ENCODE data around the gene LRBA.
"Not testable (repeated sequence)": the region's sequence is repeated elsewhere in the genome, so short reads cannot be mapped to it uniquely, and the experiment has no call there.

Gene LRBA

GRCh38 chr4:150801833-150802232 is 213.3 kb downstream of the LRBA start:
- no peak for DNase-seq (ENCODE audit: low read depth)

- no peak for DNase-seq (ENCODE audit: low read depth)
Measured at GRCh38 chr4:150799207-150799606, 215.9 kb downstream of the LRBA start.

- DNase-seq (ENCODE audit: low read depth), result no peak
Measured at GRCh38 chr4:150794706-150795105, 220.4 kb downstream of the LRBA start.

GRCh38 chr4:150789864-150790263 is 225.2 kb downstream of the LRBA start:
- DNase-seq (ENCODE audit: low read depth), result no peak

- no peak for DNase-seq (ENCODE audit: low read depth)
Measured at GRCh38 chr4:150784939-150785338, 230.1 kb downstream of the LRBA start.

- DNase-seq (ENCODE audit: low read depth), result no peak
Measured at GRCh38 chr4:150784305-150784704, 230.8 kb downstream of the LRBA start.

GRCh38 chr4:150782921-150783320 is 232.2 kb downstream of the LRBA start:
- DNase-seq (ENCODE audit: low read depth), result no peak

- no peak for DNase-seq (ENCODE audit: low read depth)
Measured at GRCh38 chr4:150782311-150782710, 232.8 kb downstream of the LRBA start.

GRCh38 chr4:150781191-150781590 is 233.9 kb downstream of the LRBA start:
- no peak for DNase-seq (ENCODE audit: low read depth)

GRCh38 chr4:150779707-150780106 is 235.4 kb downstream of the LRBA start:
- no peak for DNase-seq (ENCODE audit: low read depth)

GRCh38 chr4:150773729-150774449 is 241.2 kb downstream of the LRBA start:
- DNase-seq (ENCODE audit: low read depth), result no peak

- DNase-seq (ENCODE audit: low read depth), result no peak
Measured at GRCh38 chr4:150773032-150773431, 242.1 kb downstream of the LRBA start.

- no peak for DNase-seq (ENCODE audit: low read depth)
Measured at GRCh38 chr4:150771382-150771781, 243.7 kb downstream of the LRBA start.

- DNase-seq (ENCODE audit: low read depth), result no peak
Measured at GRCh38 chr4:150769845-150770244, 245.2 kb downstream of the LRBA start.

GRCh38 chr4:150769248-150769647 is 245.8 kb downstream of the LRBA start:
- DNase-seq (ENCODE audit: low read depth), result no peak

GRCh38 chr4:150768497-150768896 is 246.6 kb downstream of the LRBA start:
- no peak for DNase-seq (ENCODE audit: low read depth)

- no peak for DNase-seq (ENCODE audit: low read depth)
Measured at GRCh38 chr4:150765216-150765615, 249.9 kb downstream of the LRBA start.

GRCh38 chr4:150751648-150752047 is 263.4 kb downstream of the LRBA start:
- no peak for DNase-seq (ENCODE audit: low read depth)

- no peak for DNase-seq (ENCODE audit: low read depth)
Measured at GRCh38 chr4:150750824-150751223, 264.3 kb downstream of the LRBA start.

- DNase-seq (ENCODE audit: low read depth), result no peak
Measured at GRCh38 chr4:150746156-150746555, 268.9 kb downstream of the LRBA start.

- DNase-seq (ENCODE audit: low read depth), result no peak
Measured at GRCh38 chr4:150744570-150744969, 270.5 kb downstream of the LRBA start.

GRCh38 chr4:150743564-150744342 is 271.3 kb downstream of the LRBA start:
- DNase-seq (ENCODE audit: low read depth), result no peak

- DNase-seq (ENCODE audit: low read depth), result not testable (repeated sequence)
Measured at GRCh38 chr4:150742930-150743329, 272.2 kb downstream of the LRBA start.

GRCh38 chr4:150739591-150739990 is 275.5 kb downstream of the LRBA start:
- no peak for DNase-seq (ENCODE audit: low read depth)
